GM12872 (cell line): ENCODE data around the gene APBB2.

Experiments used
- CTCF ChIP-seq: IDR thresholded peaks from 3 replicates; pipeline ENCODE4 v1.5.1; 2011; ENCODE audit warnings: low read depth, mild to moderate bottlenecking, low read length, moderate library complexity; ENCODE audit not compliant: insufficient read depth

The APBB2 gene

DNA sequence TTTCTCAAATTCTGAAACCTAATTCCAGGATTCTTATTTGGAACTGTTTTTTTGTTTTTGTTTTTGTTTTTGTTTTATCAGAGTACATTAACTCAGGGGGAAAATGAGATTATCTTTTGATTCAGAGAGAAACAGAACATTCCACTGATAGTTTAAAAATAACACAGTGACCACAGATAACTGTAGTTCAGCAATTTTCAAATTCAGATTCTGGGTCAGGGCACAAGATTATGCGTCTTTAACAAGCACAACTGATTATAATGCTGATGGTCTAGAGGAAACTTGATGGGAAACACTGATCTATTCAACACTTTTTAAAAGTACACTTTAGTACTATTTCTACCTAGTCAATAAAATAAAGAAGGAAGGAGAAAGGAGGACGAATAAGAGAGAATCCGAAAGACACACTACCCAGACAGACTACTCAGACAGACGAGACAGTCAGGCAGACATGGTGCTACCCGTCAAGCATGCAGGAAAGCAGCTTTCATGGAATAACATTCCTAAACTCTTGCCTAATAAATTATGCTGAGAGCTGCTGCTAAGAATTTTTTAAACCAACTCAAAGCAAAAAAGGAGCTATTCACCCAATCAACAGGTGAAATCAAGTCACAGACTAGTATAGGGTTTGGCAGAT lies 59.0 kb downstream of the APBB2 start:
- no peak for TF ChIP-seq CTCF

GRCh38 chr4:41154814-41155177 lies 59.5 kb downstream of the APBB2 start:
- TF ChIP-seq CTCF, result no peak

- no peak for TF ChIP-seq CTCF
Observed at GRCh38 chr4:41154010-41154813, 60.1 kb downstream of the APBB2 start.

DNA sequence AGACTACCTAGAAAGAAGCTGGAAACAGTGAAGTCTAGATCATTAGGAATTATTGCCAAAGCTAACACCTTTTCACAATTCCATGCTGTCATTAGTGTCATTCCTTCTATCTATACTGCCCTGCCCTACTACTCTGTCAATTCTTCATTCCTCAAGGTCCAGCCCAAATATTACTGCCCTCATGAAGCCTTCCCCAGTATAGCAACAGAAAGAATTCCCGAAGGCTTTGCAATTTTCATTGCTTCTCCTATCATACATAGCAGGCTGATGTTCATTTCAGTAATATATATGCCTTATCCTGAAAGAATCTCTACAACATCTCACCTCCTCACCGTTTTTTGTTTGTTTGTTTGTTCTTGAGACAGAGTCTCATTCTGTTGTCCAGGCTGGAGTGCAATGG lies 63.9 kb downstream of the APBB2 start:
- TF ChIP-seq CTCF, result no peak

GRCh38 chr4:41148931-41149330 lies 65.4 kb downstream of the APBB2 start:
- TF ChIP-seq CTCF, result no peak

DNA sequence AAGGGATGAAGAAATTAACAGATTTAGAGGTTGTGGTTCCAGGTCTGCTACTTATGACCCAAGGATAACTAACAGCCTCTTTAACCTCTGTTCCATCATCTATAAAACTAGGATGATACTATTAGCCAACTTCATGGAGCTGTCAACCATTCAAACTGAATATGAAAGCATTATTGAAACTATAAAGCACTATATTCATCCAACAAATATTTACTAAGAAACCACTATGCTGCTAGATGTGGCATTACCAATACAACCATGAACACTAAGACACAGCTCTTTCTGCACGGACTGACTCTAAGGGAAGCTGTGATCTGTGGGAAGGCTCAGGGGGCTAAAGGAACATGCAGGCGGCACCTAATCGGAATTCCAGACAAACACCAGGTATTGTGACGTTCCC lies 66.0 kb downstream of the APBB2 start:
- TF ChIP-seq CTCF, result no peak

- no peak for TF ChIP-seq CTCF
Observed at GRCh38 chr4:41146716-41147506, 67.4 kb downstream of the APBB2 start.
